NB4 (cell line): Measurements from ENCODE around the gene JMJD1C.

Source experiments
- DNase-seq: peaks from one replicate; pipeline ENCODE4 v3.0.0; 2010; ENCODE audit warnings: low read depth
- H3K4me3 ChIP-seq: one replicate; pipeline ENCODE4 v1.5.1; 2011; ENCODE audit warnings: mild to moderate bottlenecking, low read depth, low read length, moderate library complexity
- MYC ChIP-seq: IDR thresholded peaks from 2 replicates; pipeline ENCODE4 v1.6.1; 2011; ENCODE audit warnings: low read depth, low read length
- POLR2A ChIP-seq: IDR thresholded peaks from 2 replicates; pipeline ENCODE4 v1.6.1; 2011; ENCODE audit warnings: mild to moderate bottlenecking; ENCODE audit not compliant: insufficient read length; ENCODE audit errors: extremely low read depth
- TF ChIP-seq, protein P1 (sequence below): IDR thresholded peaks from 2 replicates; pipeline ENCODE4 v1.6.1; 2011; ENCODE audit warnings: low read depth, low read length
- TF ChIP-seq, protein P2 (sequence below): IDR thresholded peaks from one replicate; pipeline ENCODE4 v1.5.1; 2012; ENCODE audit warnings: low read depth, low read length

JMJD1C gene

DNA sequence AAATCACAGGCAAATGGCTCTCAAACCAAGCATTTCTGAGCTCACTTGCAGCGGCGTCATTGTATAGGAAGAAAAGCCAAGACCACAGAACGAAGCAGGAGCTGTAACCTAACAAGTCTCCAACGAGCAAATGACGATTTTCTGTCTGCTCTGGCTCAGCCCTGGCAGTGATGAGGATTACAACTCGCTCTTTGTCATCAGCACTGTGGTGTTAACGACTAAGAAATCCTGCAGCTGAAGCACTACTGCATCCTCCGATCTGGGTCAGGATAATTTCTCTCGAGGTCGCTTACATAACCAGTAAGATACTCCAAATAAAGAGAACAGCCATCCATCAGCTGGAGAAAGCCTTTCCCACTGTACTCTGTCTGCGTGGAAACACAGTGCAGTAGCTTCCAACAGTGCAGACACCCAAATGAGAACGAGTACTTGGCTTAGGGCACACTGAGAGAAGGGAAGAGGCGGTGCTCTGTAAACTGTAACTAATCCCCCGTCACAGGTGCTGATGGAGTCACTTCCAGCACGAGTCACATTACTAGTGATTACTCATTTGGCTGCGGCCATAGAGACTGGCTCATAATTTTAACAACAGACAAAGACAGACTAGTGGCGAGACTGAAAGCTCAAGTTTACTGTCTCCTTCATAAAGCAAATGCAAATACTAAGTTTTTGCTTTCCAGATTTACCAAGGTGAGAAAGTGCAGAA, 196.8 kb downstream of the JMJD1C start:
- TF ChIP-seq, protein P1, sequence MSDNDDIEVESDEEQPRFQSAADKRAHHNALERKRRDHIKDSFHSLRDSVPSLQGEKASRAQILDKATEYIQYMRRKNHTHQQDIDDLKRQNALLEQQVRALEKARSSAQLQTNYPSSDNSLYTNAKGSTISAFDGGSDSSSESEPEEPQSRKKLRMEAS, result peak; percentile 91
- TF ChIP-seq MYC (peak; percentile 95), POLR2A (peak; percentile 98)
- TF ChIP-seq, protein P2, sequence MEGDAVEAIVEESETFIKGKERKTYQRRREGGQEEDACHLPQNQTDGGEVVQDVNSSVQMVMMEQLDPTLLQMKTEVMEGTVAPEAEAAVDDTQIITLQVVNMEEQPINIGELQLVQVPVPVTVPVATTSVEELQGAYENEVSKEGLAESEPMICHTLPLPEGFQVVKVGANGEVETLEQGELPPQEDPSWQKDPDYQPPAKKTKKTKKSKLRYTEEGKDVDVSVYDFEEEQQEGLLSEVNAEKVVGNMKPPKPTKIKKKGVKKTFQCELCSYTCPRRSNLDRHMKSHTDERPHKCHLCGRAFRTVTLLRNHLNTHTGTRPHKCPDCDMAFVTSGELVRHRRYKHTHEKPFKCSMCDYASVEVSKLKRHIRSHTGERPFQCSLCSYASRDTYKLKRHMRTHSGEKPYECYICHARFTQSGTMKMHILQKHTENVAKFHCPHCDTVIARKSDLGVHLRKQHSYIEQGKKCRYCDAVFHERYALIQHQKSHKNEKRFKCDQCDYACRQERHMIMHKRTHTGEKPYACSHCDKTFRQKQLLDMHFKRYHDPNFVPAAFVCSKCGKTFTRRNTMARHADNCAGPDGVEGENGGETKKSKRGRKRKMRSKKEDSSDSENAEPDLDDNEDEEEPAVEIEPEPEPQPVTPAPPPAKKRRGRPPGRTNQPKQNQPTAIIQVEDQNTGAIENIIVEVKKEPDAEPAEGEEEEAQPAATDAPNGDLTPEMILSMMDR, result peak; percentile 21
- peak; percentile 96 for DNase-seq
- peak overlapping the region; percentile 79 for H3K4me3 ChIP-seq

DNA sequence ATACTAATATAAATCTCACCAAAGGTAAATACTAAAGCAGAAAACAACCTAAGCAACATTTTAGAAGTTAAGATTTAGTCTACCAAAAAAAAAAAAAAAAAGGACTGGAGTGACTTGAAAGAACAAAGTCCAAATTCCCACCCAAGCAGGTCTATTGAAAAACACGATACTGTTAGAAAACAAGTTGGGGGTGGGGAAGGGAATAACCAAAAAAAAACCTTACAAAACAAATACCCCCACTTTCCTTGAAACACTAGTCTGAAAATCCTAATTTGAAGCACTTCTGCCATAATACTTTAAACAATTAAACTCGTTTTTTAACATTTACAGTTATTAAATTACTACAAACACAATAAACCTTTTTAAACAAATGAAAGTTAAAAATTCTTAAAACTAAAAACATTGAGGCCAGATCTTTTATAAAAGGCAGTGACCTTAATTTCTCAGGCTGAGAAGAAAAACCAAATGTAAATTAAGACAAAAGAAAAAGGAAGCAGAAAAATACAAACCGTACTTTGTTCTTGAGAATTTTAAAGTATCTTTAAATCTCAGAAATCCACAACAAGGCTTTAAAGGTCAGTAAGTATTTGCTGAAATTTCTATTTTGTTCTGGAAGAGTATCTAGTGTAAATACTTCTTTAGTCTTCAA, 197.5 kb downstream of the JMJD1C start:
- TF ChIP-seq, protein P2, result no peak
- TF ChIP-seq, protein P1, result no peak
- TF ChIP-seq POLR2A (no peak), MYC (no peak)
- peak overlapping the region; percentile 79 for H3K4me3 ChIP-seq
- DNase-seq, result peak; percentile 45

DNA sequence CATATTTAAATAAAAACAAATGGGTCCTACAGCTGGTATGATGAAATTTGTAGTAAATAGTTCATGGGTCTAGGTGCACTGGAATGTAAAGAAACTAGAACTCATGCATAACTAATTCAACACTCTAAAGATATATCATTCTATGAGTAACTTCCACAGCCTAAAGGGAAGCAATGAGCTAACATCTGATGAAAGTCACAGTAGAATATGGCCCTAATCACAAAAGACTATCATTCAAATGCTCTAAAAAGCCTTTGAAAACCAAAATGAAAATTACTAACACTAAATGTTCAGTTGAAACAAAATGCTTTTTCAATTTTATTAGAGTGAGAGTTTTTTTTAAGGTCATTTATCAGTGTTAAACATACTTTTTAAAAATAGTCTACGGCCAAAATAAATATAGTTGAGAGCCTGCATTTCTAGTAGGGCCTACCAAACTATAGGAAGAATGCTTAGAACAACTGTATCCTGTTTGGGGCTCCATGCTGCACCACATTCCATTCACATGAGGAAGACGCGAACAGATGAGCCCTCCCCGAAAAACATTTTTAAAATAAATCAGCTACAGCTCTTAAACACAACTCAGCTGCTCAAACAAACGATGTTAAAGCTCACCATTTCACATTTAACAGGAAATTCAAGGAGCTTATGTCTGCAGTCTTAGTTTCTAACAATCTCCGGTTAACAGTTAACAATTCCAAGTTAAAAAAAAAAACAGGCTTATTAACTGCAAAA, 198.2 kb downstream of the JMJD1C start:
- H3K4me3 ChIP-seq, result peak overlapping the region; percentile 79
- no peak for TF ChIP-seq POLR2A
- TF ChIP-seq, protein P1, result 0 out of 2 replicates have a peak, but pooled peaks have one; percentile 3
- DNase-seq, result peak; percentile 69

GRCh38 chr10:63266391-63267316, 199.1 kb downstream of the JMJD1C start:
- peak; percentile 34 for DNase-seq
- peak overlapping the region; percentile 79 for H3K4me3 ChIP-seq
- TF ChIP-seq POLR2A, result no peak
- TF ChIP-seq, protein P1, result no peak
- no peak for TF ChIP-seq MYC
- TF ChIP-seq, protein P2, result no peak

DNA sequence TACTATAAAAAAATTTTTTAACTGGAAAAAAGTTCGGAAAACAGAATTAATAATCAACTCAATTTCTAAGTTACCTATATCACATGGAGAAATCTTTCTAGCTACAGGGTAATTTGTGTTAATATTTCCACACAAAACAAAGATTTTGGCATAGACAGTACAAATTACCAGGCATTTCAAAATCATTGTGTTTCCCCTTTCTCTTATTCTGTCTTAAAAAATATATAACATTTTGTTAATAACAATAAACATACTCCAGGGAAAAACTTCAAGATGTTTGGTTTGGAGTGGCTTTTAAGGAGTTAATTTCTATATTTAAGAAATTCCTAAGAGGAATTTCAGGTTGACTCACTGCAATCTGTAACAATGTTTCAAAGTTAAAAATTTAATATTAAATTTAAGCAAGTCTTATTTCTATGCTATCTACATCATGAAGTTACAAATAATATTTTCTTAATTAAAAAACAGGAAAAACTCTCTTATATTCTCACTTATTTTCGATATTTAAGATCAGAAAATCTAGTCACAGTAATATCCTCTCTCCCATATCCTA, 200.0 kb downstream of the JMJD1C start:
- TF ChIP-seq, protein P2, result no peak
- TF ChIP-seq, protein P1, result no peak
- TF ChIP-seq MYC (no peak), POLR2A (no peak)

More for the DNA sequence above, 200.0 kb downstream of the JMJD1C start:
- peak overlapping the region; percentile 79 for H3K4me3 ChIP-seq
- DNase-seq, result no peak
